Right lobe of liver (tissue), 6 donors: Measurements from ENCODE around the gene CACNB2. TPM values are rescaled to one million over a fixed set of nuclear protein-coding genes. Genes with fewer than 3 reads are reported as not detected.
A peak's percentile ranks its signal among the peaks of the same experiment; 100 is the strongest.

Experiments
- ATAC-seq, 4 donors: fragments of 200-7000 bp; cut with Tn5 transposase; one replicate each; pipeline ENCODE4 v1.9.1; 2020; ENCODE audit warnings: mild to moderate bottlenecking in 4 of 4, moderate library complexity in 4 of 4
- DNase-seq, 3 donors: peaks; one replicate each; pipeline ENCODE4 v3.0.0-alpha.2; 2020
- H3K27ac ChIP-seq, 3 donors: fragments of 200-600 bp; one replicate each; pipeline ENCODE4 v1.8.0; 2022
- H3K27me3 ChIP-seq, 2 donors: fragments of 200-600 bp; one replicate each; pipeline ENCODE4 v1.8.0; 2022
- H3K36me3 ChIP-seq, 4 donors: fragments of 200-600 bp; sonication (generic) in 1 of 4; one replicate each; pipeline versions ENCODE4 v1.5.1 to v1.8.0; 2017 to 2022; ENCODE audit warnings: control low read depth in 1 of 4
- H3K4me1 ChIP-seq, 4 donors: fragments of 200-600 bp; sonication (generic) in 1 of 4; one replicate each; pipeline versions ENCODE4 v1.5.1 to v1.8.0; 2017 to 2022; ENCODE audit warnings: control low read depth in 1 of 4
- H3K4me3 ChIP-seq, 3 donors: fragments of 200-600 bp; one replicate each; pipeline ENCODE4 v1.8.0; 2022
- H3K9me3 ChIP-seq, 4 donors: fragments of 200-600 bp; sonication (generic) in 1 of 4; one replicate each; pipeline versions ENCODE4 v1.5.1 to v1.8.0; 2017 to 2022; ENCODE audit warnings: control low read depth in 1 of 4
- CTCF ChIP-seq, 4 donors: fragments of 200-600 bp in 3 of 4; fragments of 450-650 bp in 1 of 4; IDR thresholded peaks; one replicate each; pipeline versions ENCODE4 v1.5.1 to v1.8.0; 2016 to 2022; ENCODE audit warnings: antibody characterized with exemption in 4 of 4, mild to moderate bottlenecking in 2 of 4
- POLR2A ChIP-seq: fragments of 450-650 bp; IDR thresholded peaks from one replicate; pipeline ENCODE4 v1.6.1; 2017; ENCODE audit warnings: antibody characterized with exemption, mild to moderate bottlenecking
- WGBS: methylation state at CpG from one replicate; pipeline ENCODE4 v1.1.6; 2018; ENCODE audit warnings: low coverage, low lambda C conversion rate; ENCODE audit not compliant: insufficient coverage; ENCODE audit errors: missing lambda C conversion rate; 5-methylcytosine and 5-hydroxymethylcytosine counted together
- intact Hi-C, 2 donors: fragments of 100-400 bp; cut with DNase I; formaldehyde crosslinking; loops; one replicate each; pipeline versions ENCODE4 v1.11.2 to v1.14.1; 2022
- total RNA-seq, 6 experiments: library from RNA; depleted of rRNA in 2 of 6; stranded (reverse); fragments of >200 nt in 2 of 6; fragmentation: NEBNext Ultra II Directional in 3 of 6; extraction: Animal tissue kit (Norgen Biotek cat#: 25700) in 3 of 6; gene quantifications; one replicate each; pipeline versions ENCODE4 v1.1.0 to v1.2.4, GENCODE V29; 2016 to 2023
- donor health status: DM: no; HTN: yes; CAD: no.
- donor health status: DM: no; HTN: no; CAD: no.
- donor health status: DM: no; HTN: no; CAD: no.
- donor health status: DM: no; HTN: yes; CAD: no.
- donor health status: DM: no; HTN: yes; CAD: no.

The CACNB2 gene
- total RNA-seq, 6 experiments from 2014 or later, result 0.12 to 1.8 (median 1.0) TPM; not detected in 1

- H3K4me3 ChIP-seq, result no peak overlapping the region
- no peak overlapping the region for H3K27ac ChIP-seq
- DNase-seq (no peak), ATAC-seq (no peak)
- 60% methylated on average over 5 of the region's 5 CpGs for WGBS
- H3K36me3 ChIP-seq, result no peaks in the 10 kb centered on the region
- TF ChIP-seq CTCF (IDR thresholded peaks at IDR 0.05) (no peak), POLR2A (no peak)
- no peaks in the 10 kb centered on the region for H3K9me3 ChIP-seq
- H3K4me1 ChIP-seq, result no peaks in the 10 kb centered on the region
- no peaks in the 10 kb centered on the region for H3K27me3 ChIP-seq
- intact Hi-C loops, result no loop called here
Observed at GRCh38 chr10:18367840-18368239, 227.6 kb downstream of the CACNB2 start.

GRCh38 chr10:18368273-18368672 is 228.0 kb downstream of the CACNB2 start:
- TF ChIP-seq POLR2A (no peak), CTCF (IDR thresholded peaks at IDR 0.05) (no peak)
- Histone ChIP-seq H3K27me3 (no peaks in the 10 kb centered on the region), H3K9me3 (no peaks in the 10 kb centered on the region), H3K36me3 (no peaks in the 10 kb centered on the region), H3K27ac (no peak overlapping the region), H3K4me1 (no peaks in the 10 kb centered on the region), H3K4me3 (no peak overlapping the region)
- ATAC-seq (no peak), DNase-seq (no peak)
- intact Hi-C loops, result no loop called here
- WGBS, result 69% methylated on average over 3 of the region's 3 CpGs

- 47% methylated on average over 1 of the region's 1 CpG for WGBS
- Histone ChIP-seq H3K9me3 (no peaks in the 10 kb centered on the region), H3K36me3 (no peaks in the 10 kb centered on the region), H3K27me3 (no peaks in the 10 kb centered on the region), H3K27ac (no peak overlapping the region), H3K4me3 (no peak overlapping the region), H3K4me1 (no peaks in the 10 kb centered on the region)
- DNase-seq (no peak), ATAC-seq (no peak)
- no peak for TF ChIP-seq CTCF (IDR thresholded peaks at IDR 0.05)
- no peak for TF ChIP-seq POLR2A
- intact Hi-C loops, result no loop called here
Observed at GRCh38 chr10:18368682-18369081, 228.5 kb downstream of the CACNB2 start.

GRCh38 chr10:18369859-18370473 is 229.7 kb downstream of the CACNB2 start:
- 91% methylated on average over 4 of the region's 4 CpGs for WGBS
- Histone ChIP-seq H3K4me3 (no peak overlapping the region), H3K4me1 (no peaks in the 10 kb centered on the region), H3K27ac (no peak overlapping the region), H3K36me3 (no peaks in the 10 kb centered on the region), H3K9me3 (no peaks in the 10 kb centered on the region), H3K27me3 (no peaks in the 10 kb centered on the region)
- DNase-seq (no peak), ATAC-seq (no peak)
- intact Hi-C loops, result no loop called here
- TF ChIP-seq POLR2A (no peak), CTCF (IDR thresholded peaks at IDR 0.05) (no peak)

- peak in 3 of 4 donors; percentile 45 to 72 (median 67) for ATAC-seq
- Histone ChIP-seq H3K4me3 (no peak overlapping the region), H3K36me3 (no peaks in the 10 kb centered on the region), H3K27me3 (no peaks in the 10 kb centered on the region), H3K9me3 (no peaks in the 10 kb centered on the region), H3K27ac (no peak overlapping the region), H3K4me1 (no peaks in the 10 kb centered on the region)
- intact Hi-C loops, result no loop called here
- DNase-seq, result no peak
- no peak for TF ChIP-seq POLR2A
- TF ChIP-seq CTCF (IDR thresholded peaks at IDR 0.05), result no peak
- 43% methylated on average over 5 of the region's 5 CpGs for WGBS
Observed at GRCh38 chr10:18376650-18377049, 236.4 kb downstream of the CACNB2 start.
